Loucy (cell line): ENCODE results near the gene CTIF.

Source experiments
- H2AFZ ChIP-seq: fragments of 200-600 bp; sonication (generic); 2 replicates; pipeline ENCODE4 v1.6.0; 2016; ENCODE audit warnings: antibody characterized with exemption, mild to moderate bottlenecking, low read length, moderate library complexity
- H3F3A ChIP-seq: fragments of 200-600 bp; 2 replicates; pipeline ENCODE4 v1.6.0; 2016; ENCODE audit warnings: antibody characterized with exemption, low read depth, mild to moderate bottlenecking
- H3K27me3 ChIP-seq: fragments of 200-600 bp; sonication (generic); 2 replicates; pipeline ENCODE4 v1.6.1; 2014; ENCODE audit warnings: low read length, mild to moderate bottlenecking; ENCODE audit not compliant: insufficient read depth, poor library complexity, severe bottlenecking
- H3K36me3 ChIP-seq: fragments of 200-600 bp; sonication (generic); 2 replicates; pipeline ENCODE4 v1.6.1; 2016; ENCODE audit warnings: low read length; ENCODE audit not compliant: insufficient read depth
- H3K4me1 ChIP-seq: fragments of 200-600 bp; sonication (generic); 2 replicates; pipeline ENCODE4 v1.5.1; 2014; ENCODE audit warnings: low read length, mild to moderate bottlenecking; ENCODE audit not compliant: insufficient read depth, poor library complexity, severe bottlenecking
- H3K4me2 ChIP-seq: fragments of 200-600 bp; sonication (generic); 2 replicates; pipeline ENCODE4 v1.6.0; 2014; ENCODE audit warnings: antibody characterized with exemption, low read length, low read depth, mild to moderate bottlenecking; ENCODE audit not compliant: poor library complexity, severe bottlenecking
- H3K4me3 ChIP-seq: fragments of 200-600 bp; sonication (generic); 2 replicates; pipeline ENCODE4 v1.5.1; 2014; ENCODE audit warnings: low read length, mild to moderate bottlenecking, mixed read lengths; ENCODE audit not compliant: poor library complexity, severe bottlenecking
- H3K79me2 ChIP-seq: fragments of 200-600 bp; sonication (generic); 2 replicates; pipeline ENCODE4 v1.6.1; 2014; ENCODE audit warnings: low read length; ENCODE audit not compliant: insufficient read depth
- H3K9ac ChIP-seq: fragments of 200-600 bp; sonication (generic); 2 replicates; pipeline ENCODE4 v1.6.0; 2014; ENCODE audit warnings: mild to moderate bottlenecking, low read depth, low read length, moderate library complexity; ENCODE audit not compliant: poor library complexity, severe bottlenecking
- H3K9me2 ChIP-seq: fragments of 200-600 bp; sonication (generic); replicated peaks from 2 replicates; pipeline ENCODE4 v1.6.1; 2016; ENCODE audit warnings: low read depth, low read length, mixed read lengths
- H3K9me3 ChIP-seq: fragments of 200-600 bp; sonication (generic); 2 replicates; pipeline ENCODE4 v1.6.1; 2014; ENCODE audit warnings: mild to moderate bottlenecking, antibody characterized with exemption, low read length, low read depth; ENCODE audit not compliant: insufficient read depth
- H4K20me1 ChIP-seq: fragments of 200-600 bp; sonication (generic); 2 replicates; pipeline ENCODE4 v1.6.0; 2014; ENCODE audit warnings: antibody characterized with exemption, low read length, mild to moderate bottlenecking; ENCODE audit not compliant: insufficient read depth, poor library complexity, severe bottlenecking
- CTCF ChIP-seq: fragments of 200-600 bp; sonication (generic); conservative IDR thresholded peaks from 2 replicates; pipeline ENCODE4 v1.5.1; 2014; ENCODE audit warnings: mild to moderate bottlenecking, antibody characterized with exemption, low read length
- EZH2phosphoT487 ChIP-seq: fragments of 200-600 bp; IDR thresholded peaks from 2 replicates; pipeline ENCODE4 v1.6.1; 2018; ENCODE audit warnings: antibody characterized with exemption, mild to moderate bottlenecking, moderate library complexity, borderline replicate concordance

The CTIF gene

GRCh38 chr18:48698707-48699106 is 159.9 kb downstream of the CTIF start:
- Histone ChIP-seq H3F3A (no peaks in the 10 kb centered on the region), H3K27me3 (no peaks in the 10 kb centered on the region), H3K36me3 (no peaks in the 10 kb centered on the region), H3K4me1 (peaks cover 4% of the 10 kb centered on the region), H4K20me1 (no peaks in the 10 kb centered on the region), H3K9me2 (no peaks in the 10 kb centered on the region), H3K4me2 (no peak overlapping the region), H2AFZ (no peak overlapping the region), H3K9ac (no peak overlapping the region), H3K79me2 (no peaks in the 10 kb centered on the region), H3K4me3 (no peak overlapping the region), H3K9me3 (no peaks in the 10 kb centered on the region)
- TF ChIP-seq CTCF (no peak), EZH2phosphoT487 (no peak)

DNA sequence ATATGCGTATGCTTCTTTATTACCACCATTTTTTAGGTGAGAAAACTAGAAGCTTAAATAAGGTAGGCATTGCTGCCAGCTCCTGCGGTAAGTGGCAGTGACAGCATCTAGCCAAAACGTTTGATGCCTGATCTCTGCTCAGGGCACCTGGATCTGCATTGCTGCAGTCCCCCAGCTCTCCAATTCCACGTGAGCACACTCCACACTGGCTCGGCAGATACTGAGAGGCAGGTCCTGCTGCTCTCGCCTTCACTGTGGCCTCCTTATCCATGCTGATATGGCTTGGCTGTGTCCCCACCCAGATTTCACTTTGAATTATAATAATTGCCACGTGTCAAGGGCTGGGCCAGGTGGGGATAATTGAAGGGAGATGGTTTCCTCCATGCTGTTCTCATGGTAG is 160.9 kb downstream of the CTIF start:
- H3F3A ChIP-seq: no peaks in the 10 kb centered on the region
- no peak overlapping the region for H3K9ac ChIP-seq
- no peaks in the 10 kb centered on the region for H3K79me2 ChIP-seq
- H3K36me3 ChIP-seq: no peaks in the 10 kb centered on the region
- H3K9me3 ChIP-seq: no peaks in the 10 kb centered on the region
- H3K27me3 ChIP-seq: no peaks in the 10 kb centered on the region
- H2AFZ ChIP-seq: no peak overlapping the region
- H3K4me1 ChIP-seq: peaks cover 4% of the 10 kb centered on the region
- no peak overlapping the region for H3K4me2 ChIP-seq
- H4K20me1 ChIP-seq: no peaks in the 10 kb centered on the region
- no peak for TF ChIP-seq EZH2phosphoT487
- TF ChIP-seq CTCF: no peak
- no peak overlapping the region for H3K4me3 ChIP-seq
- H3K9me2 ChIP-seq: no peaks in the 10 kb centered on the region

GRCh38 chr18:48700446-48700845 is 161.6 kb downstream of the CTIF start:
- no peaks in the 10 kb centered on the region for H3K36me3 ChIP-seq
- no peaks in the 10 kb centered on the region for H3K9me2 ChIP-seq
- no peaks in the 10 kb centered on the region for H3K79me2 ChIP-seq
- no peak overlapping the region for H3K4me3 ChIP-seq
- H2AFZ ChIP-seq: no peak overlapping the region
- H3K9me3 ChIP-seq: no peaks in the 10 kb centered on the region
- H3K27me3 ChIP-seq: no peaks in the 10 kb centered on the region
- peaks cover 4% of the 10 kb centered on the region for H3K4me1 ChIP-seq
- TF ChIP-seq CTCF (no peak), EZH2phosphoT487 (no peak)
- H3F3A ChIP-seq: no peaks in the 10 kb centered on the region
- H4K20me1 ChIP-seq: no peaks in the 10 kb centered on the region
- H3K4me2 ChIP-seq: no peak overlapping the region
- no peak overlapping the region for H3K9ac ChIP-seq
